ENCODE data around the gene SLC9C1.

DNA sequence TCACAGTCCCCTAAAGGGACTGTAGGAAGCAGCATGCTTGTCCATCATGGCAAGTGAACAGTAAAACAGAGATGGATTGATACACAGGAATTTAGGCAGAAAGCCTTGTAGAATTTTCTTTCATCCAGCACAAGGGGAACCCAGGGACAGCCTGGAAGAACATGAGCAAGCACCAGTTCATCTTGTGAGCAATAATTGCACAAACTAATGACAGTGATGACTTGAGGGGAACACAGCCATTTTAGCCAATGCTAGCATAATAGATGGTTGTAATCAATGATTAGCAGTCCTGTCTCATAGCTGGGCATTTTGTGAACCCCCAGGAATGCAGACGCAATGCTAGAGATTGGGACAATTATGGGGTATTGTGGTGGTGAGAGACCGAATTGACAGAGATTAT is 45.6 kb upstream of the SLC9C1 start:
- TF ChIP-seq ZNF583 (CRISPR knock-in tag; IDR thresholded peaks at IDR 0.05): no peak
- no peak for TF ChIP-seq TBL1XR1 (IDR thresholded peaks at IDR 0.05; ENCODE audit: low read length in 2 of 2)
- TF ChIP-seq, protein P1, sequence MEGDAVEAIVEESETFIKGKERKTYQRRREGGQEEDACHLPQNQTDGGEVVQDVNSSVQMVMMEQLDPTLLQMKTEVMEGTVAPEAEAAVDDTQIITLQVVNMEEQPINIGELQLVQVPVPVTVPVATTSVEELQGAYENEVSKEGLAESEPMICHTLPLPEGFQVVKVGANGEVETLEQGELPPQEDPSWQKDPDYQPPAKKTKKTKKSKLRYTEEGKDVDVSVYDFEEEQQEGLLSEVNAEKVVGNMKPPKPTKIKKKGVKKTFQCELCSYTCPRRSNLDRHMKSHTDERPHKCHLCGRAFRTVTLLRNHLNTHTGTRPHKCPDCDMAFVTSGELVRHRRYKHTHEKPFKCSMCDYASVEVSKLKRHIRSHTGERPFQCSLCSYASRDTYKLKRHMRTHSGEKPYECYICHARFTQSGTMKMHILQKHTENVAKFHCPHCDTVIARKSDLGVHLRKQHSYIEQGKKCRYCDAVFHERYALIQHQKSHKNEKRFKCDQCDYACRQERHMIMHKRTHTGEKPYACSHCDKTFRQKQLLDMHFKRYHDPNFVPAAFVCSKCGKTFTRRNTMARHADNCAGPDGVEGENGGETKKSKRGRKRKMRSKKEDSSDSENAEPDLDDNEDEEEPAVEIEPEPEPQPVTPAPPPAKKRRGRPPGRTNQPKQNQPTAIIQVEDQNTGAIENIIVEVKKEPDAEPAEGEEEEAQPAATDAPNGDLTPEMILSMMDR (IDR thresholded peaks at IDR 0.05 in 2 of 3, conservative IDR thresholded peaks at IDR 0.05 in 1 of 3; ENCODE audit: insufficient read depth in 2 of 3, low read depth in 1 of 3, low read length in 3 of 3): no peak
- no peak for TF ChIP-seq GABPA (tag; conservative IDR thresholded peaks at IDR 0.05; ENCODE audit: low read depth)
- no peak for TF ChIP-seq ZNF121 (CRISPR knock-in tag; conservative IDR thresholded peaks at IDR 0.05)
- TF ChIP-seq ZBTB1 (CRISPR knock-in tag; IDR thresholded peaks at IDR 0.05; ENCODE audit: borderline replicate concordance, low read depth): no peak
- TF ChIP-seq, protein P2, sequence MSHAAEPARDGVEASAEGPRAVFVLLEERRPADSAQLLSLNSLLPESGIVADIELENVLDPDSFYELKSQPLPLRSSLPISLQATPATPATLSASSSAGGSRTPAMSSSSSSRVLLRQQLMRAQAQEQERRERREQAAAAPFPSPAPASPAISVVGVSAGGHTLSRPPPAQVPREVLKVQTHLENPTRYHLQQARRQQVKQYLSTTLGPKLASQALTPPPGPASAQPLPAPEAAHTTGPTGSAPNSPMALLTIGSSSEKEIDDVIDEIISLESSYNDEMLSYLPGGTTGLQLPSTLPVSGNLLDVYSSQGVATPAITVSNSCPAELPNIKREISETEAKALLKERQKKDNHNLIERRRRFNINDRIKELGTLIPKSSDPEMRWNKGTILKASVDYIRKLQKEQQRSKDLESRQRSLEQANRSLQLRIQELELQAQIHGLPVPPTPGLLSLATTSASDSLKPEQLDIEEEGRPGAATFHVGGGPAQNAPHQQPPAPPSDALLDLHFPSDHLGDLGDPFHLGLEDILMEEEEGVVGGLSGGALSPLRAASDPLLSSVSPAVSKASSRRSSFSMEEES (CRISPR knock-in tag; IDR thresholded peaks at IDR 0.05): no peak
- TF ChIP-seq NCOA2 (IDR thresholded peaks at IDR 0.05; ENCODE audit: partially characterized antibody in 2 of 2): no peak
- TF ChIP-seq, protein P3, sequence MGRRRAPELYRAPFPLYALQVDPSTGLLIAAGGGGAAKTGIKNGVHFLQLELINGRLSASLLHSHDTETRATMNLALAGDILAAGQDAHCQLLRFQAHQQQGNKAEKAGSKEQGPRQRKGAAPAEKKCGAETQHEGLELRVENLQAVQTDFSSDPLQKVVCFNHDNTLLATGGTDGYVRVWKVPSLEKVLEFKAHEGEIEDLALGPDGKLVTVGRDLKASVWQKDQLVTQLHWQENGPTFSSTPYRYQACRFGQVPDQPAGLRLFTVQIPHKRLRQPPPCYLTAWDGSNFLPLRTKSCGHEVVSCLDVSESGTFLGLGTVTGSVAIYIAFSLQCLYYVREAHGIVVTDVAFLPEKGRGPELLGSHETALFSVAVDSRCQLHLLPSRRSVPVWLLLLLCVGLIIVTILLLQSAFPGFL (CRISPR knock-in tag; IDR thresholded peaks at IDR 0.05): no peak
- TF ChIP-seq, protein P4, sequence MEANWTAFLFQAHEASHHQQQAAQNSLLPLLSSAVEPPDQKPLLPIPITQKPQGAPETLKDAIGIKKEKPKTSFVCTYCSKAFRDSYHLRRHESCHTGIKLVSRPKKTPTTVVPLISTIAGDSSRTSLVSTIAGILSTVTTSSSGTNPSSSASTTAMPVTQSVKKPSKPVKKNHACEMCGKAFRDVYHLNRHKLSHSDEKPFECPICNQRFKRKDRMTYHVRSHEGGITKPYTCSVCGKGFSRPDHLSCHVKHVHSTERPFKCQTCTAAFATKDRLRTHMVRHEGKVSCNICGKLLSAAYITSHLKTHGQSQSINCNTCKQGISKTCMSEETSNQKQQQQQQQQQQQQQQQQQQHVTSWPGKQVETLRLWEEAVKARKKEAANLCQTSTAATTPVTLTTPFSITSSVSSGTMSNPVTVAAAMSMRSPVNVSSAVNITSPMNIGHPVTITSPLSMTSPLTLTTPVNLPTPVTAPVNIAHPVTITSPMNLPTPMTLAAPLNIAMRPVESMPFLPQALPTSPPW (CRISPR knock-in tag; IDR thresholded peaks at IDR 0.05): no peak
- no peak for TF ChIP-seq JUNB (CRISPR knock-in tag; conservative IDR thresholded peaks at IDR 0.05)
